Transverse colon (tissue), 4 donors: ENCODE measurements around the gene MTF1.

Experiments used
- POLR2A ChIP-seq: fragments of 450-650 bp; IDR thresholded peaks from one replicate; pipeline ENCODE4 v1.6.1; 2016; ENCODE audit warnings: antibody characterized with exemption, mild to moderate bottlenecking, moderate library complexity
- POLR2AphosphoS5 ChIP-seq, 3 donors: sonication (generic); formaldehyde crosslinking; IDR thresholded peaks; one replicate each; pipeline ENCODE4 v1.6.1; 2016; ENCODE audit warnings: antibody characterized with exemption in 3 of 3
- TF ChIP-seq, protein P1 (sequence below), 5 experiments: fragments of 200-600 bp in 3 of 5; fragments of 450-650 bp in 2 of 5; sonication (generic) in 3 of 5; IDR thresholded peaks; 1 replicate in 2 of 5; 2 replicates in 3 of 5; pipeline ENCODE4 v1.5.1; 2016 to 2017; ENCODE audit warnings: antibody characterized with exemption in 5 of 5, inconsistent platforms in 3 of 5, mild to moderate bottlenecking in 2 of 5, moderate library complexity in 1 of 5

DNA sequence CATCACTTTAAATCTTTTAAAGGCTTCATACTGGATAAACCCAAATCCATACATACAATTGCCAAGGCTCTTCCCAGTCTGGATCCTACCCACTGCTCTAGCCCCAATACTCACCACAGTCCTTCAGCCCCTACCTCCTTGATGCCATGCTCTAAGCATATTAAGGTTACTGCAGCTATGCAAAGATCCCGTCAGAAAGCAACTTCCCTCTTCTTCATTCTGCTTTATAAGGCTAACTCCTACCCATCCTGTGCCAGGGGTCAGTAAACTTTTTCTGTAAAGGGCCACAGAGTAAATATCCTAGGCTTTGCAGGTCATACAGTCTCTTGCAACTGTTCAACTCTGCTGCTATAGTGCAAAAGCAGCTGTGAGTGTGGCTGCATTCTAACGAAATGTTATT, 34.3 kb upstream of the MTF1 start:
- TF ChIP-seq, protein P1, sequence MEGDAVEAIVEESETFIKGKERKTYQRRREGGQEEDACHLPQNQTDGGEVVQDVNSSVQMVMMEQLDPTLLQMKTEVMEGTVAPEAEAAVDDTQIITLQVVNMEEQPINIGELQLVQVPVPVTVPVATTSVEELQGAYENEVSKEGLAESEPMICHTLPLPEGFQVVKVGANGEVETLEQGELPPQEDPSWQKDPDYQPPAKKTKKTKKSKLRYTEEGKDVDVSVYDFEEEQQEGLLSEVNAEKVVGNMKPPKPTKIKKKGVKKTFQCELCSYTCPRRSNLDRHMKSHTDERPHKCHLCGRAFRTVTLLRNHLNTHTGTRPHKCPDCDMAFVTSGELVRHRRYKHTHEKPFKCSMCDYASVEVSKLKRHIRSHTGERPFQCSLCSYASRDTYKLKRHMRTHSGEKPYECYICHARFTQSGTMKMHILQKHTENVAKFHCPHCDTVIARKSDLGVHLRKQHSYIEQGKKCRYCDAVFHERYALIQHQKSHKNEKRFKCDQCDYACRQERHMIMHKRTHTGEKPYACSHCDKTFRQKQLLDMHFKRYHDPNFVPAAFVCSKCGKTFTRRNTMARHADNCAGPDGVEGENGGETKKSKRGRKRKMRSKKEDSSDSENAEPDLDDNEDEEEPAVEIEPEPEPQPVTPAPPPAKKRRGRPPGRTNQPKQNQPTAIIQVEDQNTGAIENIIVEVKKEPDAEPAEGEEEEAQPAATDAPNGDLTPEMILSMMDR (IDR thresholded peaks at IDR 0.05) = no peak
- no peak for TF ChIP-seq POLR2A
- no peak for TF ChIP-seq POLR2AphosphoS5 (IDR thresholded peaks at IDR 0.05)
